Prostate gland (tissue), 2 donors: ENCODE data around the gene USP25.

Experiments used
- POLR2A ChIP-seq: fragments of 450-650 bp; IDR thresholded peaks from one replicate; pipeline ENCODE4 v1.6.1; 2016; ENCODE audit warnings: antibody characterized with exemption, mild to moderate bottlenecking
- TF ChIP-seq, protein P1 (sequence below), 4 experiments: fragments of 200-600 bp in 2 of 4; fragments of 450-650 bp in 2 of 4; sonication (generic) in 2 of 4; IDR thresholded peaks; 1 replicate in 3 of 4; 2 replicates in 1 of 4; pipeline ENCODE4 v1.5.1; 2016 to 2019; ENCODE audit warnings: antibody characterized with exemption in 4 of 4, mild to moderate bottlenecking in 2 of 4, moderate library complexity in 2 of 4

DNA sequence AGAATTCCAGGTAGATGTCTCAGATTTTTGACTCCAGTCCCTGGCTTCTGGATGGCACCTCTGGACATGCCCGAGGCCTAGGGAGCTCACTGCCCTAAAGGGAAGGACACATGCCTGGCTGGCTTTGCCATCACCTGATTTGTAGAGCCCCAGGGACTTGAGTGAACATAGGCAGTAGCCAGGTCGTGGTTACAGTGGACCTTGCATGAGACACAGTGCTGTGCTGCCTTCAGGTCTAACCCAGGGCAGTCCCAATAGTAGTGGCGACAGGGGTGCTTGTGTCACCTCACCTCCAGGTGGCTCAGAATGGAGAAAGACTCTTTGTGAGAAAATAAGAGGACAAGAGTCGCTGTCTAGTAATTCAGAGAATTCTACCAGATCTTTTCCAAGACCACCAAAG is 166.7 kb downstream of the USP25 start:
- TF ChIP-seq, protein P1, sequence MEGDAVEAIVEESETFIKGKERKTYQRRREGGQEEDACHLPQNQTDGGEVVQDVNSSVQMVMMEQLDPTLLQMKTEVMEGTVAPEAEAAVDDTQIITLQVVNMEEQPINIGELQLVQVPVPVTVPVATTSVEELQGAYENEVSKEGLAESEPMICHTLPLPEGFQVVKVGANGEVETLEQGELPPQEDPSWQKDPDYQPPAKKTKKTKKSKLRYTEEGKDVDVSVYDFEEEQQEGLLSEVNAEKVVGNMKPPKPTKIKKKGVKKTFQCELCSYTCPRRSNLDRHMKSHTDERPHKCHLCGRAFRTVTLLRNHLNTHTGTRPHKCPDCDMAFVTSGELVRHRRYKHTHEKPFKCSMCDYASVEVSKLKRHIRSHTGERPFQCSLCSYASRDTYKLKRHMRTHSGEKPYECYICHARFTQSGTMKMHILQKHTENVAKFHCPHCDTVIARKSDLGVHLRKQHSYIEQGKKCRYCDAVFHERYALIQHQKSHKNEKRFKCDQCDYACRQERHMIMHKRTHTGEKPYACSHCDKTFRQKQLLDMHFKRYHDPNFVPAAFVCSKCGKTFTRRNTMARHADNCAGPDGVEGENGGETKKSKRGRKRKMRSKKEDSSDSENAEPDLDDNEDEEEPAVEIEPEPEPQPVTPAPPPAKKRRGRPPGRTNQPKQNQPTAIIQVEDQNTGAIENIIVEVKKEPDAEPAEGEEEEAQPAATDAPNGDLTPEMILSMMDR (IDR thresholded peaks at IDR 0.05): no peak
- TF ChIP-seq POLR2A: no peak
